ENCODE results near the gene SCAPER. TPM values are rescaled to one million over a fixed set of nuclear protein-coding genes. Genes with fewer than 3 reads are reported as not detected.

SCAPER gene
- polyA plus RNA-seq, 1 donor from 2014 or later = 77.1 TPM

GRCh38 chr15:76839173-76839572 is 66.0 kb downstream of the SCAPER start:
- H2AFZ ChIP-seq (ENCODE audit: low read depth, low read length) = no peak overlapping the region
- H3K36me3 ChIP-seq (ENCODE audit: insufficient read depth, low read length) = no peaks in the 10 kb centered on the region
- H3K4me3 ChIP-seq (ENCODE audit: low read length) = no peak overlapping the region
- H3K79me2 ChIP-seq (replicated peaks; ENCODE audit: insufficient read depth, low read length) = peaks cover 6% of the 10 kb centered on the region
- no peak overlapping the region for H3K9ac ChIP-seq (ENCODE audit: low read length)
- no peaks in the 10 kb centered on the region for H4K20me1 ChIP-seq (ENCODE audit: insufficient read depth)
- H3K27ac ChIP-seq (ENCODE audit: low read length) = no peak overlapping the region
- H3K9me3 ChIP-seq (ENCODE audit: low read length) = no peaks in the 10 kb centered on the region
- no peaks in the 10 kb centered on the region for H3F3A ChIP-seq (ENCODE audit: insufficient read depth, low read length, poor library complexity, severe bottlenecking)
- no peak overlapping the region for H3K4me2 ChIP-seq (ENCODE audit: low read length)
- no peak for TF ChIP-seq MXI1 (conservative IDR thresholded peaks at IDR 0.05; ENCODE audit: poor library complexity, severe bottlenecking)
- TF ChIP-seq EZH2 (IDR thresholded peaks at IDR 0.05; ENCODE audit: borderline replicate concordance, insufficient read depth, low read length, poor library complexity, severe bottlenecking) = no peak
- TF ChIP-seq SMC3 (conservative IDR thresholded peaks at IDR 0.05; ENCODE audit: poor library complexity) = no peak
- TF ChIP-seq, protein P1, sequence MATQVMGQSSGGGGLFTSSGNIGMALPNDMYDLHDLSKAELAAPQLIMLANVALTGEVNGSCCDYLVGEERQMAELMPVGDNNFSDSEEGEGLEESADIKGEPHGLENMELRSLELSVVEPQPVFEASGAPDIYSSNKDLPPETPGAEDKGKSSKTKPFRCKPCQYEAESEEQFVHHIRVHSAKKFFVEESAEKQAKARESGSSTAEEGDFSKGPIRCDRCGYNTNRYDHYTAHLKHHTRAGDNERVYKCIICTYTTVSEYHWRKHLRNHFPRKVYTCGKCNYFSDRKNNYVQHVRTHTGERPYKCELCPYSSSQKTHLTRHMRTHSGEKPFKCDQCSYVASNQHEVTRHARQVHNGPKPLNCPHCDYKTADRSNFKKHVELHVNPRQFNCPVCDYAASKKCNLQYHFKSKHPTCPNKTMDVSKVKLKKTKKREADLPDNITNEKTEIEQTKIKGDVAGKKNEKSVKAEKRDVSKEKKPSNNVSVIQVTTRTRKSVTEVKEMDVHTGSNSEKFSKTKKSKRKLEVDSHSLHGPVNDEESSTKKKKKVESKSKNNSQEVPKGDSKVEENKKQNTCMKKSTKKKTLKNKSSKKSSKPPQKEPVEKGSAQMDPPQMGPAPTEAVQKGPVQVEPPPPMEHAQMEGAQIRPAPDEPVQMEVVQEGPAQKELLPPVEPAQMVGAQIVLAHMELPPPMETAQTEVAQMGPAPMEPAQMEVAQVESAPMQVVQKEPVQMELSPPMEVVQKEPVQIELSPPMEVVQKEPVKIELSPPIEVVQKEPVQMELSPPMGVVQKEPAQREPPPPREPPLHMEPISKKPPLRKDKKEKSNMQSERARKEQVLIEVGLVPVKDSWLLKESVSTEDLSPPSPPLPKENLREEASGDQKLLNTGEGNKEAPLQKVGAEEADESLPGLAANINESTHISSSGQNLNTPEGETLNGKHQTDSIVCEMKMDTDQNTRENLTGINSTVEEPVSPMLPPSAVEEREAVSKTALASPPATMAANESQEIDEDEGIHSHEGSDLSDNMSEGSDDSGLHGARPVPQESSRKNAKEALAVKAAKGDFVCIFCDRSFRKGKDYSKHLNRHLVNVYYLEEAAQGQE (IDR thresholded peaks at IDR 0.05; ENCODE audit: borderline replicate concordance) = no peak
- no peak for TF ChIP-seq RAD21 (conservative IDR thresholded peaks at IDR 0.05)
- no peak for TF ChIP-seq EP300 (conservative IDR thresholded peaks at IDR 0.05; ENCODE audit: poor library complexity, severe bottlenecking)
- TF ChIP-seq POLR2AphosphoS5 (IDR thresholded peaks at IDR 0.05) = no peak
- TF ChIP-seq, protein P2, sequence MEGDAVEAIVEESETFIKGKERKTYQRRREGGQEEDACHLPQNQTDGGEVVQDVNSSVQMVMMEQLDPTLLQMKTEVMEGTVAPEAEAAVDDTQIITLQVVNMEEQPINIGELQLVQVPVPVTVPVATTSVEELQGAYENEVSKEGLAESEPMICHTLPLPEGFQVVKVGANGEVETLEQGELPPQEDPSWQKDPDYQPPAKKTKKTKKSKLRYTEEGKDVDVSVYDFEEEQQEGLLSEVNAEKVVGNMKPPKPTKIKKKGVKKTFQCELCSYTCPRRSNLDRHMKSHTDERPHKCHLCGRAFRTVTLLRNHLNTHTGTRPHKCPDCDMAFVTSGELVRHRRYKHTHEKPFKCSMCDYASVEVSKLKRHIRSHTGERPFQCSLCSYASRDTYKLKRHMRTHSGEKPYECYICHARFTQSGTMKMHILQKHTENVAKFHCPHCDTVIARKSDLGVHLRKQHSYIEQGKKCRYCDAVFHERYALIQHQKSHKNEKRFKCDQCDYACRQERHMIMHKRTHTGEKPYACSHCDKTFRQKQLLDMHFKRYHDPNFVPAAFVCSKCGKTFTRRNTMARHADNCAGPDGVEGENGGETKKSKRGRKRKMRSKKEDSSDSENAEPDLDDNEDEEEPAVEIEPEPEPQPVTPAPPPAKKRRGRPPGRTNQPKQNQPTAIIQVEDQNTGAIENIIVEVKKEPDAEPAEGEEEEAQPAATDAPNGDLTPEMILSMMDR (IDR thresholded peaks at IDR 0.05; ENCODE audit: poor library complexity, severe bottlenecking) = no peak
- no peak for TF ChIP-seq TAF1 (IDR thresholded peaks at IDR 0.05; ENCODE audit: low read depth)
- no peaks in the 10 kb centered on the region for H3K27me3 ChIP-seq (ENCODE audit: insufficient read depth, low read depth, low read length)
- H3K9me2 ChIP-seq (ENCODE audit: insufficient read depth, low read length) = no peaks in the 10 kb centered on the region

GRCh38 chr15:76837474-76837873 is 67.7 kb downstream of the SCAPER start:
- Histone ChIP-seq H3K27ac (ENCODE audit: low read length) (no peak overlapping the region), H3K4me3 (ENCODE audit: low read length) (no peak overlapping the region)

More at GRCh38 chr15:76837474-76837873, 67.7 kb downstream of the SCAPER start:
- H3F3A ChIP-seq (ENCODE audit: insufficient read depth, low read length, poor library complexity, severe bottlenecking) = no peaks in the 10 kb centered on the region
- no peaks in the 10 kb centered on the region for H3K27me3 ChIP-seq (ENCODE audit: insufficient read depth, low read depth, low read length)
- H3K79me2 ChIP-seq (replicated peaks; ENCODE audit: insufficient read depth, low read length) = peaks cover 6% of the 10 kb centered on the region
- H3K9me3 ChIP-seq (ENCODE audit: low read length) = no peaks in the 10 kb centered on the region
- TF ChIP-seq EP300 (conservative IDR thresholded peaks at IDR 0.05; ENCODE audit: poor library complexity, severe bottlenecking) (no peak), TAF1 (IDR thresholded peaks at IDR 0.05; ENCODE audit: low read depth) (no peak), RAD21 (conservative IDR thresholded peaks at IDR 0.05) (no peak), POLR2AphosphoS5 (IDR thresholded peaks at IDR 0.05) (no peak), EZH2 (IDR thresholded peaks at IDR 0.05; ENCODE audit: borderline replicate concordance, insufficient read depth, low read length, poor library complexity, severe bottlenecking) (no peak), MXI1 (conservative IDR thresholded peaks at IDR 0.05; ENCODE audit: poor library complexity, severe bottlenecking) (no peak), SMC3 (conservative IDR thresholded peaks at IDR 0.05; ENCODE audit: poor library complexity) (no peak)
- TF ChIP-seq, protein P2 (IDR thresholded peaks at IDR 0.05; ENCODE audit: poor library complexity, severe bottlenecking) = no peak
- TF ChIP-seq, protein P1 (IDR thresholded peaks at IDR 0.05; ENCODE audit: borderline replicate concordance) = no peak
- no peak overlapping the region for H2AFZ ChIP-seq (ENCODE audit: low read depth, low read length)
- H3K9me2 ChIP-seq (ENCODE audit: insufficient read depth, low read length) = no peaks in the 10 kb centered on the region
- no peak overlapping the region for H3K9ac ChIP-seq (ENCODE audit: low read length)
- no peaks in the 10 kb centered on the region for H3K36me3 ChIP-seq (ENCODE audit: insufficient read depth, low read length)
- H3K4me2 ChIP-seq (ENCODE audit: low read length) = no peak overlapping the region
- no peaks in the 10 kb centered on the region for H4K20me1 ChIP-seq (ENCODE audit: insufficient read depth)
